Left lung (tissue), 14 donors: ENCODE data around the gene KLHDC7A. TPM values are rescaled to one million over a fixed set of nuclear protein-coding genes. Genes with fewer than 3 reads are reported as not detected.

Experiments used
- ATAC-seq: fragments of 200-7000 bp; cut with Tn5 transposase; one replicate; pipeline ENCODE4 v1.9.1; 2020; ENCODE audit warnings: moderate library complexity
- DNase-seq, 4 donors: peaks; one replicate each; pipeline ENCODE4 v3.0.0-alpha.2; 2013 to 2020
- H3K27ac ChIP-seq, 2 donors: fragments of 200-600 bp; sonication (generic) in 1 of 2; one replicate each; pipeline versions ENCODE4 v1.5.0 to v1.8.0; 2020 to 2021
- H3K27me3 ChIP-seq, 2 donors: fragments of 200-600 bp; sonication (generic) in 1 of 2; one replicate each; pipeline versions ENCODE4 v1.5.0 to v1.8.0; 2020 to 2021
- H3K36me3 ChIP-seq, 2 donors: fragments of 200-600 bp; sonication (generic) in 1 of 2; one replicate each; pipeline versions ENCODE4 v1.5.0 to v1.8.0; 2020 to 2021
- H3K4me1 ChIP-seq, 2 donors: fragments of 200-600 bp; one replicate each; pipeline ENCODE4 v1.8.0; 2021
- H3K4me3 ChIP-seq, 2 donors: fragments of 200-600 bp; sonication (generic) in 1 of 2; one replicate each; pipeline versions ENCODE4 v1.5.0 to v1.8.0; 2020 to 2021; ENCODE audit warnings: mild to moderate bottlenecking in 1 of 2
- H3K9me3 ChIP-seq, 2 donors: fragments of 200-600 bp; sonication (generic) in 1 of 2; one replicate each; pipeline versions ENCODE4 v1.5.0 to v1.8.0; 2020 to 2021
- intact Hi-C, 2 donors: fragments of 100-400 bp; cut with DNase I; formaldehyde crosslinking; loops; one replicate each; pipeline versions ENCODE4 v1.11.2 to v1.14.2; 2022
- long read RNA-seq, 12 donors: library from polyadenylated mRNA in 2 of 12; unstranded in 2 of 12; transcript quantifications; one replicate each; pipeline ENCODE4 v2.0.0 and lab custom pipeline, GENCODE V29; 2019 to 2026
- polyA plus RNA-seq, 6 donors: library from polyadenylated mRNA; unstranded; fragments of 120-200 nt; gene quantifications; one replicate each; pipeline ENCODE4 v1.2.1, GENCODE V29; 2013; ENCODE audit not compliant: insufficient read length in 6 of 6
- total RNA-seq, 2 donors: library from RNA; stranded (reverse); fragmentation: NEBNext Ultra II Directional; extraction: Animal tissue kit (Norgen Biotek cat#: 25700); gene quantifications; one replicate each; pipeline ENCODE4 v1.2.1, GENCODE V29; 2021
- TF ChIP-seq, protein P1 (sequence below), 2 donors: fragments of 200-600 bp; sonication (generic) in 1 of 2; IDR thresholded peaks; one replicate each; pipeline versions ENCODE4 v1.5.0 to v1.8.0; 2021; ENCODE audit warnings: antibody characterized with exemption in 2 of 2
- donor health status: DM: no; HTN: yes; CAD: no.
- donor health status: DM: no; HTN: no; CAD: no.

The KLHDC7A gene
- total RNA-seq = 1 to 10 TPM; 1.7 to 6.1 TPM
- 1 to 10 TPM in 3 of 6 donors, under 1 TPM in 3; 0.36 to 1.3 (median 0.80) TPM for polyA plus RNA-seq
- long read RNA-seq, donor 1, full-length matches to known transcripts = 3 of 3 reads
- long read RNA-seq, donor 1, partial matches to known transcripts = 0 of 3 reads
- long read RNA-seq, donor 1, other reads (novel, unspliced or antisense) = 0 of 3 reads
- long read RNA-seq, donor 2, full-length matches to known transcripts = 1 of 1 reads
- long read RNA-seq, donor 2, partial matches to known transcripts = 0 of 1 reads
- long read RNA-seq, donor 2, other reads (novel, unspliced or antisense) = 0 of 1 reads
- long read RNA-seq, donor 3, full-length matches to known transcripts = 2 of 2 reads
- long read RNA-seq, donor 3, partial matches to known transcripts = 0 of 2 reads
- long read RNA-seq, donor 3, other reads (novel, unspliced or antisense) = 0 of 2 reads
- long read RNA-seq, donor 4, full-length matches to known transcripts = 1 of 1 reads
- long read RNA-seq, donor 4, partial matches to known transcripts = 0 of 1 reads
- long read RNA-seq, donor 4, other reads (novel, unspliced or antisense) = 0 of 1 reads
- long read RNA-seq, donor 5, full-length matches to known transcripts = 1 of 1 reads
- long read RNA-seq, donor 5, partial matches to known transcripts = 0 of 1 reads
- long read RNA-seq, donor 5, other reads (novel, unspliced or antisense) = 0 of 1 reads
- long read RNA-seq, donor 6, full-length matches to known transcripts = 3 of 3 reads
- long read RNA-seq, donor 6, partial matches to known transcripts = 0 of 3 reads
- long read RNA-seq, donor 6, other reads (novel, unspliced or antisense) = 0 of 3 reads
- long read RNA-seq, donor 7 = 0 reads
- long read RNA-seq, donor 8, full-length matches to known transcripts = 4 of 4 reads
- long read RNA-seq, donor 8, partial matches to known transcripts = 0 of 4 reads
- long read RNA-seq, donor 8, other reads (novel, unspliced or antisense) = 0 of 4 reads
- long read RNA-seq, donor 9 = 0 reads
- long read RNA-seq, donor 10 = 0 reads
- long read RNA-seq, donor 11 = 0 reads
- long read RNA-seq, donor 12, full-length matches to known transcripts = 3 of 3 reads
- long read RNA-seq, donor 12, partial matches to known transcripts = 0 of 3 reads
- long read RNA-seq, donor 12, other reads (novel, unspliced or antisense) = 0 of 3 reads

DNA sequence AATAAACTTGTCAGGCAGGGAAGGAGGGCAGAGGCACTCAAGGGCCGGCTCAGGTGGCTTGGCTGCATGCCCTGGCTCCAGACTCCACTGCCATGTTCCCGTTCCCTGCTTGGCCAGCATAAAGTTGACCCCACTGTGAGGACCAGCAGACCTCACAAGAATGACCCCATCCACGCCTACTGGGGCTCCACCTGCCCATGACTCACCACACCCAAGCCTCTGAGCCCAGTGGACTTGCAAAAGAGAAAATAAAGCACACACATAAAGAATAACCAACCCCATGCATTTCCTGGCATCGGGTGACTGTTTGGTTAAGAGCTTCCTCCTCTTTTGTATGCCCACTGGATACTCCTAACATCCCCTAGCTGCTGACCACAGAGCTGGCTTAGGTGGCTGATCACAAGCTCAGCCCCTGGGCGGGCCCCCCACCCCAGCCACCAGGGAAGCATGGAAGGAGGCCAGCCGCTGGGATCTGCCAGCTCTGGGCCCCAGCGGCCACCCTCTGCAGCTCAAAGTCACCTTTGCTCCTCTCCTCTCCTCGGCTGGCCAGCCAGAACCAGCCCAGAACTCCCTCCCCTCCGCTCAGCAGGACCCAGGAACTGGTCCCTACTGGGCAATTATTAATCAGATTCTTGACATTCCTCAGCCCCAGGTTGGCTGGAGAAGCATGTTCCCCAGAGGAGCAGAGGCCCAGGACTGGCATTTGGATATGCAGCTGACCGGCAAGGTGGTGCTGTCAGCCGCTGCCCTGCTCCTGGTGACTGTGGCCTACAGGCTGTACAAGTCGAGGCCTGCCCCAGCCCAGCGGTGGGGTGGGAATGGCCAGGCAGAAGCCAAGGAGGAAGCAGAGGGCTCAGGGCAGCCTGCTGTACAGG lies at the start of gene KLHDC7A:
Gene KLHDC7A (plus strand): TSS at position 616 of the 875 bp plus-strand sequence. CDS start 52 bp downstream, at position 668.
- peak; percentile 92 for ATAC-seq
- peak; percentile 23 to 85 (median 70) for DNase-seq
- H3K4me1 ChIP-seq = peaks cover 8 to 10% of the 10 kb centered on the region in 2 donors
- H3K4me3 ChIP-seq = no peak within 1 kb of the TSS
- no peaks in the 10 kb centered on the region for H3K9me3 ChIP-seq
- TF ChIP-seq, protein P1, sequence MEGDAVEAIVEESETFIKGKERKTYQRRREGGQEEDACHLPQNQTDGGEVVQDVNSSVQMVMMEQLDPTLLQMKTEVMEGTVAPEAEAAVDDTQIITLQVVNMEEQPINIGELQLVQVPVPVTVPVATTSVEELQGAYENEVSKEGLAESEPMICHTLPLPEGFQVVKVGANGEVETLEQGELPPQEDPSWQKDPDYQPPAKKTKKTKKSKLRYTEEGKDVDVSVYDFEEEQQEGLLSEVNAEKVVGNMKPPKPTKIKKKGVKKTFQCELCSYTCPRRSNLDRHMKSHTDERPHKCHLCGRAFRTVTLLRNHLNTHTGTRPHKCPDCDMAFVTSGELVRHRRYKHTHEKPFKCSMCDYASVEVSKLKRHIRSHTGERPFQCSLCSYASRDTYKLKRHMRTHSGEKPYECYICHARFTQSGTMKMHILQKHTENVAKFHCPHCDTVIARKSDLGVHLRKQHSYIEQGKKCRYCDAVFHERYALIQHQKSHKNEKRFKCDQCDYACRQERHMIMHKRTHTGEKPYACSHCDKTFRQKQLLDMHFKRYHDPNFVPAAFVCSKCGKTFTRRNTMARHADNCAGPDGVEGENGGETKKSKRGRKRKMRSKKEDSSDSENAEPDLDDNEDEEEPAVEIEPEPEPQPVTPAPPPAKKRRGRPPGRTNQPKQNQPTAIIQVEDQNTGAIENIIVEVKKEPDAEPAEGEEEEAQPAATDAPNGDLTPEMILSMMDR (IDR thresholded peaks at IDR 0.05) = no peak
- peaks cover 0 to 15% of the 10 kb centered on the region in 2 donors for H3K27me3 ChIP-seq
- intact Hi-C loops = no loop called here
- no peaks in the 10 kb centered on the region for H3K36me3 ChIP-seq
- H3K27ac ChIP-seq = peak within 1 kb of the TSS; percentile 55 to 83

DNA sequence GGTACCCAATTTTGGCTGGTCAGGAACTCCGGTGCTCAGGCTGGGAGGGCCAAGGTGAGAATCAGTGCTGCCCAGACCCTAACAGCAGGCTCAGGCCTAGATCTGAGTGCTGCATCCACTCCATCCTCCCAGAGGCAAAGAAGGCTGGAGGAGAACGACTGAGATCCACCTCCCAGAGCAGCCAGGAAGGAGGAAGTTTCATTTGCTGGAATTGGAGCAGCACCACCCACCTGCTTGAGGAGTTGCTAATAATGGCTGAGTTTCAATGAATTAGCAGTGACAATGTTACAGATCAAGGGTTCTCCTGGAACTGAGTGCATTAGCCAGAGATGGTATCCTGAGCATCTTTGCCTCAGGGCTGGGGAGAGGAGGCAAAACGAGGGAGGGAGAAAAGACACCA lies 46.7 kb upstream of the KLHDC7A start:
- intact Hi-C loops = no loop called here
- Histone ChIP-seq H3K4me3 (no peak overlapping the region), H3K4me1 (no peaks in the 10 kb centered on the region), H3K36me3 (no peaks in the 10 kb centered on the region), H3K9me3 (peaks cover 0 to 16% of the 10 kb centered on the region in 2 donors), H3K27ac (no peak overlapping the region), H3K27me3 (no peaks in the 10 kb centered on the region)
- TF ChIP-seq, protein P1 (IDR thresholded peaks at IDR 0.05) = no peak
- no peak for ATAC-seq
- DNase-seq = no peak

DNA sequence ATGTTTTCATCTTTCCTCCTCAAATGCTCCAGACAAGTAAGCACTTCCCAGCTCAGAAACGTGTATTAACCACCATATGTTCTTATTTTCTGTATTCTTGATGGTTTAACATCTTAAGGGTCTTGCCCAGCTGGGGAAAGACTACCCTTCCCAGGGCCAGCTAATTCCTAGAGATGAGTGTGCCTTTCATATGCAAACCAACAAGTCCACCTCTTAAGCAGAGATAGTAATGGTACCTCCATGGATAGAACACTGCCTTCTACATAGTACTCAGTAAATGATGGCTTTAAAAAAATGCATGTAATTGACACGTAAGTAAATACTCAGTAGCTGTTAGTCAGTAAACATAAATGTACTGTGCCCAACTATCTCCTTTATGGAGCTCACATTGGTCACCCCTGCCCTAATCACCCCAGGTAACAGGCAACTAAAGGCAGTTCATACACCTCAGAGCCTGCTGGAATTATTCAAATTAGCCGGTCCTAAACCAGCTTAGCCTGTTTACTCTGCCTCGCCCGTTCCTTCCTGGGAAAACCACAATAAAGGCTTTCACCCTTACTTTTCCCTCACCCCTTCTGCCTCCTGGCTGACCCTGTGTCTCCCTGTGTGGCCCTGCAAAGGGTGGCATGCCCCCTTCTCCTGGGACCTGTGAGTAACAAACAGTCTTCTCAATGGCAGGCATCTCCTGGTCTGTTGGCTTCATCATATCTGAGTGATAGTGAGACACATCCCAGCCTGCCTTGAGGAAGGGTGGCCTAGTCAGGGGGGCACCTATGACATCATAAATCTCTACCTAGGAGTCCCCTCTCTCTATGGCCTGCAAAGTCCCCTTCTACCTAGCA lies 40.1 kb upstream of the KLHDC7A start:
- Histone ChIP-seq H3K4me3 (no peak overlapping the region), H3K27ac (no peak overlapping the region), H3K4me1 (no peaks in the 10 kb centered on the region), H3K36me3 (no peaks in the 10 kb centered on the region), H3K9me3 (peaks cover 0 to 6% of the 10 kb centered on the region in 2 donors), H3K27me3 (no peaks in the 10 kb centered on the region)
- DNase-seq (no peak), ATAC-seq (peak; percentile 16)
- intact Hi-C loops = no loop called here
- TF ChIP-seq, protein P1 (IDR thresholded peaks at IDR 0.05) = no peak
